Measurements from ENCODE around the gene ECM2. TPM values are rescaled to one million over a fixed set of nuclear protein-coding genes. Genes with fewer than 3 reads are reported as not detected.

The ECM2 gene
- total RNA-seq, 1 experiment from 2014 or later = not detected

GRCh38 chr9:92506184-92506857 lies 29.5 kb downstream of the ECM2 start:
- Histone ChIP-seq H2BK120ac (ENCODE audit: low read depth, low read length, poor library complexity, severe bottlenecking) (no peak overlapping the region), H3K14ac (ENCODE audit: insufficient read depth, low read length) (no peak overlapping the region), H2BK15ac (ENCODE audit: low read depth, low read length) (no peak overlapping the region), H3K56ac (ENCODE audit: insufficient read length, low read depth, low read length) (no peak overlapping the region), H2BK12ac (ENCODE audit: insufficient read length, low read depth, low read length) (no peak overlapping the region), H3K27ac (ENCODE audit: insufficient read length, low read depth, low read length) (no peak overlapping the region), H2AFZ (ENCODE audit: low read length) (no peak overlapping the region), H3T11ph (ENCODE audit: low read length) (no peak overlapping the region), H2BK20ac (ENCODE audit: low read depth, low read length, poor library complexity, severe bottlenecking) (no peak overlapping the region), H3K4ac (ENCODE audit: low read depth, low read length) (no peak overlapping the region), H3K4me1 (ENCODE audit: insufficient read depth, low read length) (peaks cover 2% of the 10 kb centered on the region; the same call in 1 of the 2 replicates), H3K79me2 (ENCODE audit: insufficient read depth, low read length) (no peaks in the 10 kb centered on the region), H3K4me2 (ENCODE audit: insufficient read depth, insufficient read length, low read length) (no peak overlapping the region), H3K79me1 (ENCODE audit: insufficient read depth, low read depth, low read length, poor library complexity, severe bottlenecking) (no peaks in the 10 kb centered on the region), H4K91ac (ENCODE audit: insufficient read length, low read depth, low read length) (no peak overlapping the region), H3K27me3 (ENCODE audit: insufficient read depth, low read length) (no peaks in the 10 kb centered on the region), H4K8ac (replicated peaks; ENCODE audit: insufficient read length, low read depth, low read length) (no peak overlapping the region), H4K20me1 (ENCODE audit: control insufficient read depth, insufficient read depth, insufficient read length) (no peaks in the 10 kb centered on the region), H2BK5ac (ENCODE audit: insufficient read length, low read length) (no peak overlapping the region), H3K9ac (ENCODE audit: extremely low read depth, insufficient read length, low read length) (no peak overlapping the region), H3K18ac (ENCODE audit: insufficient read length, low read depth, low read length) (no peak overlapping the region), H3K9me3 (ENCODE audit: control insufficient read depth, low read depth, low read length) (no peaks in the 10 kb centered on the region), H2AK5ac (ENCODE audit: insufficient read length, low read length) (no peak overlapping the region), H4K5ac (ENCODE audit: insufficient read length, low read depth, low read length) (no peak overlapping the region), H3K23ac (ENCODE audit: insufficient read length, low read depth, low read length) (no peak overlapping the region), H3K23me2 (ENCODE audit: insufficient read length, low read depth, low read length, poor library complexity, severe bottlenecking) (no peaks in the 10 kb centered on the region)
- no CpG with 5 or more reads among the region's 3 CpGs for WGBS (ENCODE audit: extremely low coverage, insufficient read length, low lambda C conversion rate)
- DNase-seq = no peak
- Mint-ChIP-seq H3K4me3 (no peak overlapping the region), H3K9me3 (no peaks in the 10 kb centered on the region), H3K27me3 (ENCODE audit: low read depth) (no peaks in the 10 kb centered on the region), H3K4me1 (peaks cover 10 to 16% of the 10 kb centered on the region in 2 experiments), H3K36me3 (ENCODE audit: insufficient read depth in 1 of 3, low read depth in 3 of 3) (no peaks in the 10 kb centered on the region), H3K27ac (no peak overlapping the region; a peak in 2 of 7 replicates)
- TF ChIP-seq, protein P1, sequence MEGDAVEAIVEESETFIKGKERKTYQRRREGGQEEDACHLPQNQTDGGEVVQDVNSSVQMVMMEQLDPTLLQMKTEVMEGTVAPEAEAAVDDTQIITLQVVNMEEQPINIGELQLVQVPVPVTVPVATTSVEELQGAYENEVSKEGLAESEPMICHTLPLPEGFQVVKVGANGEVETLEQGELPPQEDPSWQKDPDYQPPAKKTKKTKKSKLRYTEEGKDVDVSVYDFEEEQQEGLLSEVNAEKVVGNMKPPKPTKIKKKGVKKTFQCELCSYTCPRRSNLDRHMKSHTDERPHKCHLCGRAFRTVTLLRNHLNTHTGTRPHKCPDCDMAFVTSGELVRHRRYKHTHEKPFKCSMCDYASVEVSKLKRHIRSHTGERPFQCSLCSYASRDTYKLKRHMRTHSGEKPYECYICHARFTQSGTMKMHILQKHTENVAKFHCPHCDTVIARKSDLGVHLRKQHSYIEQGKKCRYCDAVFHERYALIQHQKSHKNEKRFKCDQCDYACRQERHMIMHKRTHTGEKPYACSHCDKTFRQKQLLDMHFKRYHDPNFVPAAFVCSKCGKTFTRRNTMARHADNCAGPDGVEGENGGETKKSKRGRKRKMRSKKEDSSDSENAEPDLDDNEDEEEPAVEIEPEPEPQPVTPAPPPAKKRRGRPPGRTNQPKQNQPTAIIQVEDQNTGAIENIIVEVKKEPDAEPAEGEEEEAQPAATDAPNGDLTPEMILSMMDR (conservative IDR thresholded peaks at IDR 0.05) = no peak
